Nephron (organoid): ENCODE measurements around the gene ASTN2.

ENCODE experiments used
- H3K27ac Mint-ChIP-seq, 3 experiments: 2 replicates each; pipeline ENCODE4 v1.8.0; 2020; ENCODE audit warnings: mixed read lengths in 3 of 3, mild to moderate bottlenecking in 2 of 3, moderate library complexity in 1 of 3
- H3K27me3 Mint-ChIP-seq: 2 replicates; pipeline ENCODE4 v1.8.0; 2021; ENCODE audit warnings: low read depth, mild to moderate bottlenecking, moderate library complexity, mixed read lengths
- H3K36me3 Mint-ChIP-seq: 2 replicates; pipeline ENCODE4 v1.8.0; 2020; ENCODE audit warnings: low read depth, mixed read lengths
- H3K4me1 Mint-ChIP-seq: 2 replicates; pipeline ENCODE4 v1.8.0; 2020; ENCODE audit warnings: mixed read lengths
- H3K4me3 Mint-ChIP-seq, 3 experiments: 2 replicates each; pipeline ENCODE4 v1.8.0; 2020; ENCODE audit warnings: mild to moderate bottlenecking in 3 of 3, mixed read lengths in 3 of 3, moderate library complexity in 2 of 3
- H3K9me3 Mint-ChIP-seq: 2 replicates; pipeline ENCODE4 v1.8.0; 2020; ENCODE audit warnings: mixed read lengths
- CTCF ChIP-seq, 3 experiments: fragments of 200-600 bp; sonication (generic); IDR thresholded peaks; one replicate each; pipeline ENCODE4 v1.5.0; 2021; ENCODE audit warnings: antibody characterized with exemption in 3 of 3; ENCODE audit not compliant: unreplicated experiment in 3 of 3

Gene ASTN2

GRCh38 chr9:116944714-116945534, 469.9 kb downstream of the ASTN2 start:
- Mint-ChIP-seq H3K27me3 (peaks cover 6% of the 10 kb centered on the region), H3K9me3 (no peaks in the 10 kb centered on the region), H3K36me3 (no peaks in the 10 kb centered on the region), H3K4me1 (no peaks in the 10 kb centered on the region), H3K27ac (no peak overlapping the region), H3K4me3 (no peak overlapping the region)
- no peak for TF ChIP-seq CTCF (IDR thresholded peaks at IDR 0.05; ENCODE audit: unreplicated experiment in 3 of 3)

- no peaks in the 10 kb centered on the region for H3K4me1 Mint-ChIP-seq
- H3K4me3 Mint-ChIP-seq, result no peak overlapping the region
- no peaks in the 10 kb centered on the region for H3K36me3 Mint-ChIP-seq
- H3K9me3 Mint-ChIP-seq, result no peaks in the 10 kb centered on the region
- peaks cover 6% of the 10 kb centered on the region for H3K27me3 Mint-ChIP-seq
- TF ChIP-seq CTCF (IDR thresholded peaks at IDR 0.05; ENCODE audit: unreplicated experiment in 3 of 3), result no peak
- H3K27ac Mint-ChIP-seq, result no peak overlapping the region
Measured at GRCh38 chr9:116943970-116944369, 470.9 kb downstream of the ASTN2 start.

- H3K27ac Mint-ChIP-seq, result no peak overlapping the region
- TF ChIP-seq CTCF (IDR thresholded peaks at IDR 0.05; ENCODE audit: unreplicated experiment in 3 of 3), result no peak
- H3K4me1 Mint-ChIP-seq, result no peaks in the 10 kb centered on the region
- H3K4me3 Mint-ChIP-seq, result no peak overlapping the region
- peaks cover 6% of the 10 kb centered on the region for H3K27me3 Mint-ChIP-seq
- H3K36me3 Mint-ChIP-seq, result no peaks in the 10 kb centered on the region
- H3K9me3 Mint-ChIP-seq, result no peaks in the 10 kb centered on the region
Measured at GRCh38 chr9:116942593-116943061, 472.2 kb downstream of the ASTN2 start.

- Mint-ChIP-seq H3K4me3 (no peak overlapping the region), H3K36me3 (no peaks in the 10 kb centered on the region), H3K27ac (no peak overlapping the region), H3K9me3 (no peaks in the 10 kb centered on the region), H3K27me3 (peaks cover under 1% of the 10 kb centered on the region), H3K4me1 (no peaks in the 10 kb centered on the region)
- no peak for TF ChIP-seq CTCF (IDR thresholded peaks at IDR 0.05; ENCODE audit: unreplicated experiment in 3 of 3)
Measured at GRCh38 chr9:116941266-116941665, 473.6 kb downstream of the ASTN2 start.

- H3K9me3 Mint-ChIP-seq, result no peaks in the 10 kb centered on the region
- H3K36me3 Mint-ChIP-seq, result no peaks in the 10 kb centered on the region
- H3K27me3 Mint-ChIP-seq, result no peaks in the 10 kb centered on the region
- H3K27ac Mint-ChIP-seq, result no peak overlapping the region
- no peak for TF ChIP-seq CTCF (IDR thresholded peaks at IDR 0.05; ENCODE audit: unreplicated experiment in 3 of 3)
- H3K4me3 Mint-ChIP-seq, result no peak overlapping the region
- no peaks in the 10 kb centered on the region for H3K4me1 Mint-ChIP-seq
Measured at GRCh38 chr9:116940614-116941215, 474.1 kb downstream of the ASTN2 start.
